ENCODE data around the gene PDGFC.

The PDGFC gene

DNA sequence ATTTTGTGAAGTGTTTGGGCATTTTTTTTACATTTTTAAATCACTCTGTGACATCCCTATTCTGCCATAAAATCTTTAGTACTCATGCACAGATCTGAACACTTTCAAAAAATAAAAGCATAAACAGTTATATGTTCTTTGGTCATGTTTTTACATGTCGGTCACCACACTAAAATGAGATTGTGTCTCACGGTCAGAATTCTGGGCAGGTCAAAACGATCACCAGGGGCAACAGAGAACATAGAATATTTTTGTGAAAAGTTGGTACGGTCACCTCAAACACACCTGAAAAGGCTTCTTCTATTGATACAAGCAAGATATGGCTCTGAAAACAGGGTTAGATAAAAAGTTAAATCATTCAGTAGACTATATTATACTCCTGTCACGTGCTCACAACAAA lies 189.1 kb downstream of the PDGFC start:
- DNase-seq (ENCODE audit: low spot score) = no peak

DNA sequence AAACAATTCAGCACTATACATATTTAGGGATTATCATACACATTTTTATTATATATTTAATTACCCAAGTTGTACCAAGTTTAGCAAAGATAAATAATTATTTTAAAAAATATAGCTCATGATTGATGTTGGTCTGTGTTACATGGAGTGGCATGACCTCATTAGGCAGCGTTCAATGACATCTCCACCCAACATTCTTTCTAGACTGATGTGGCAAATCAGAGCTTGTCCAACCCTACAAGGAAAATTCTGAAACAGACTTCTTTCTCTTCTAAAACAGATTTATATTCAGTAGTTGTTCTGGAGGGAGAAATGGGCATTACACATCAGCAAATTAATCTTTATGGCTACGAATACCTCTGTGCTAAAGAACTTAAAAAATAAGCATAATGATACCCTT lies 189.7 kb downstream of the PDGFC start:
- DNase-seq (ENCODE audit: low spot score) = no peak

DNA sequence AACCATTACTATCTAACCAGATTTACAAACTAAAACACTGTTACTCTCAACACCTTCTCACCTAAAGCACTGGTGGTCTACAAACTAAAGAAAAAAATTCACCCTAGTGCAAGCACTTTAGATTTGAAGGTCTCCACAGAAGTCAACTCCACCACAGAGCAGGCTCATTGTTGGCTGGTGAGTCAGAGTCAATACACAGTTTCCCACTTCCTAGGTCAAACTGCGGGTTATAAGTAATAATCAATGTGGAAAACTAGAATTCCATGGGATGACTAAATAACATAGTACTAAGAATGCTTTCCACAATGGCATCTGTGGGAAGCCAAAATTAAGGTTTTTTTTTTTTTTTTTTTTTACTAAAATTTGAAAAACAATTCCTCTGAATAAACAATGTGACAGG lies 191.8 kb downstream of the PDGFC start:
- no peak for DNase-seq (ENCODE audit: low spot score)

DNA sequence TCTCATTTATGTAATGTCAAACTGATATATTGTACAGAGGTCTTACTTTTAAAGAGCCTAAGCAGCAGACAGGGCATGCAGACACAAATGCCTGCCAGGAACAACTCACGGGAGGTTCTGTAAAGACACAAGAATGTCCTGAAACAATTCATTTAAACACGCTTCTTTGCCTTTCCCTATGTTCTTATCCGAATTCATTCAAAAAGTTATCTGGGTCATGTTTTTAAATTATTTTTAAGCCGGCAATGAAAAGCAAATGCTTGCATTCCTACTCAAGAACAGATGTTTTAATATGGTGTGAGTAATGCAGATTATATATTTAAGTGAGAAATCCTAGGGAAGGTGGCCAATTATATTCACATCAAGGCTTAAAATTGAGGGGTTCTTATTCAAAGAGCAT lies 192.6 kb downstream of the PDGFC start:
- no peak for DNase-seq (ENCODE audit: low spot score)

DNA sequence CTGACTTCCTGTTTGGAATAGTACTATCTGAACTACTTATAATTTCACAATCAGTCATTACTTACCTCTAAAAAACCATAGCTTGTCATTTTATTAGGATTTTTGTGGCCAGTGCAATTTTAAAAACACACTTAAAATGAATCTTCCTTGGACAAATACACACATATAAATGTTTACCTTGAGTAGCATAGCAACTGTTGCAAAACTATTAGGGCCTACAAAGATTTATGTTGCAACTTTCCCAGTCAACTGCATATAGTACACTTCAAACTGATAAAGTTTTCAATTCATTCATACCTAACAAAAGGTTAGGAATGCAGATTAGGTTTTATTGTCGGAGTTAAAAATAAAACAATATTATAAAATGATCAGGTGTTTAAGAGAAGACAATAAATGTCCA lies 193.0 kb downstream of the PDGFC start:
- DNase-seq (ENCODE audit: low spot score) = no peak

DNA sequence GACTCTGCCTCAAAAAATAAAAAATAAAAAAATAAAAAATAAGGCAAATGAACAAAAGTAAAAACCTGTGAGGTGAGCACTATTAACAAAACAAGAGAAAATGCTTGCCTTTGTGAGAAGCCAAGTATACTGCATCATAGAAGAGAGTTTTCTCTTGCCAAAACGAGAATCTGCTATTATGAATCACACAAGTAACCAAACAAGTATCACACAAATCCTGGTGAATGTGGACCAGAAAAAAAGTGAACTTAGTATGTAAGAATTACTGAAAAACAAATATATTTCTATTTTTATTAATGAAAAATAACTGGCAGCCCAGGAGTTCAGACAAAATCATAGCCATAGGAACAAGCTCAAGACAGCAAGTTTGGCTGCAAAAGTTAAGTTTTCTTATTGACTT lies 193.5 kb downstream of the PDGFC start:
- no peak for DNase-seq (ENCODE audit: low spot score)

DNA sequence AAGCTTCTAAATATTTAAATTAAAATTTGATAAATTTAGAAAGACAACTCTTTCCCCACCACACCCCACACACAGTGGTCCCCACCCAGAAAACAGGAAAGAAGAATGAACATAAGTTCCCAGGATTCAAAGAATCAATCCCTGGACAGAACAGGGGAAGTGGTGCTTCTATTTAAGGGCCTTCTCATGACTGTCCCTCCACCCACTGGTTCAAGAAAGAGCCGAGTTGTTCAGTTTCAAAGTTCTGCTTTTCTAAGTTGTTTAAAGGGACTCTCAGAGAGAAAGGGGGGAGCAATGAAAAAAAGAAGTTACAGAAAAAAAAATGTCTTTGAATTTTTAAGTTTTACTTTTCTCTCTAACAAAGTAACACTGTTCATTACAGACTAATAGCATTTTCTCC lies 195.8 kb downstream of the PDGFC start:
- DNase-seq (ENCODE audit: low spot score) = no peak

DNA sequence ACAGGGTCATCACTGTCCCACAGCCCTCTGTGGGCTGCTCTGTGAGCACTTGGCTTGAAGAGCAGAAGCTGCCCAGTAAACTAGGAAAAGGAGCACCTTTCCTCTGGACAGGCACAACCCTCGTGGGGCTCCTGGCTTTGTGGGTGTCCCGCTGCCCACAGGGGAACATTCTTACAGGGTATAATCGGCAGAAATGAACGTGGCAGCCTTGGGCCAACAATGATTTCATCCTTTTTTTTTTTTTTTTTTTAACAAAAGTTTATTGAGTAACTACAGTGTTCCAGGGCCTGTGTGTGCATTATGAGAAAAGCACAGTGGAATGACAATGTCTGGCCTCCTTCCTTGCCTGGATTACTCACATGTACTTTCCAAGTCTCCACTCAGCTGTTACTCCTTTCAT lies 197.2 kb downstream of the PDGFC start:
- no peak for DNase-seq (ENCODE audit: low spot score)

DNA sequence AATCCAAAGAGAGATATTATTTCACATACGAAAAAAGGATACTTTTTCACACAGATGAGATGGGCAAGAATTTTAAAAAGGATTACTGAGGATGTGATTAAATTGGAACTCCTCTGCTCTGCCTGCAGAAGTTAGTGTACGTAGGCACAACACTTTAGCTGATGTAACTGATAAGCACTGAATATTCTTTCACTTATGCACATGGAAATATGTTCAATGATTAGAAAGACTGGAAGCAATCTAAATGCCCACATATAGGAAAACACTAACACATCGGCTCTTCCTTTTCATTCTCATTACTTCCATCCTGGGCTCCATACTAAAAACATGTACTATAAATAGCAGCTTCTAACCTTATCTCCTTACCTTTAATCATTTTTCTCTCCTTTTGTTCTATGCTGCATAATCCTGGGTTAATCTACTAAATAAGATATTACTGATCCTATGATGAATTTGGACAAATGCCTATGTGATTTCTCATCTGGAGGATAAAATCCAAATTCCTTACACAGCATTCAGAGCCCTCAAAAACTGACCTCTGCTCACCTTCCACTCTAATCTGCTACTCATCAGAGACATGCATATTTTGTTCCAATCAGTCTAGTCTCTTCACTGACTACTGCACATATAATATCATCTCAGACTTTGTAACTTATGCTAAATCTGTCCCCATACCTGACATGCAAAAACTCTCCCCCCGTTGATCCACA lies 197.8 kb downstream of the PDGFC start:
- DNase-seq (ENCODE audit: low spot score) = no peak

DNA sequence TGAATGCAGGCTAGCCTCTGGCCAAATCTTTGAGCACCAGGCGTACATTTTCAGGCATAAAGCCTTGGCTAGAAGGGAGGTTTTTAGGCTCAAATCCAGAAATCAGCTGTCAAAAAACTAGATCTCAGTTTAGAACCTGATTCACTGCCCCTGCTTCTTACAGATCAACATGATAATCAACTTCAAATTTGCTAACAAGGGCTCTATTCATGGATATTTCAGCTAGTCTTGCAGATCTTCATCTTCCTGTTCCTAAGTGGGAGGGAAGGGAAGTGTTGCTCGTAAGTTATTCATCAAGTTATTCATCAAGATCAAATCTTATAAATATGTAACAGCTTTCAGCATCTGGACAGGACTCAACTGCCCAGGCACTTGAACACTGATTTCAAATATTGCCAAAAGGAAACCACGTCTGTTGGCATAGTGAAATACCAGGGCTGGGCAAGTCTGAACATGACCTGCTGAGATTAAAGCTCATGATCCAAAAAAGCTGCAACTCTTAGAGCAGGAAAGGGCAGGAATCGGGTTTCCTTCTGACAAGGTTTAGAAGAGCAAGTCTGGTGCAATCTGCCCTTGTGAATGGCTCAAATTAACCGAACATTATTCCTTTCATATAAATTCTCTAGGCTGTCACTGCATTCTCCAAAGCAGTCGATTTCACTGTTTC lies 200.3 kb downstream of the PDGFC start:
- peak; percentile 28 for DNase-seq (ENCODE audit: low spot score)

DNA sequence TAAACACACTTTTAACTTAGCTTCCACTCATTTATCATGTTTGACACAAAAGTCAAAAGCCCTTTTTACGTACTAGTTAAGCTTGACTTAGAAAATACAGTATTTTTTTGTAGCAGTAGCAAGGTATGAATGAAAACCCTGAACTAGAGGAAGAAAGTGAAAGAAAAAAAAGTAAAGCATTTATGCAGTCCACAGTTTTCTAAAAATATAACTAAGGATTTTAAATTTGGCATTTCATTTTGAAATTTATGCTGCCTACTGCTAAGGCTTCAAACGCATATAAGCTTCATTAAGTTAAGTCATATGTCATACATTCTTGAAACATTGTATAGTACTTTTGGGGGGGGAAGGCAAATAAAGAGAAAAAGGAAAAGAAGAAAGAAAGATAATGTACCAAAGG lies 201.5 kb downstream of the PDGFC start:
- no peak for DNase-seq (ENCODE audit: low spot score)

DNA sequence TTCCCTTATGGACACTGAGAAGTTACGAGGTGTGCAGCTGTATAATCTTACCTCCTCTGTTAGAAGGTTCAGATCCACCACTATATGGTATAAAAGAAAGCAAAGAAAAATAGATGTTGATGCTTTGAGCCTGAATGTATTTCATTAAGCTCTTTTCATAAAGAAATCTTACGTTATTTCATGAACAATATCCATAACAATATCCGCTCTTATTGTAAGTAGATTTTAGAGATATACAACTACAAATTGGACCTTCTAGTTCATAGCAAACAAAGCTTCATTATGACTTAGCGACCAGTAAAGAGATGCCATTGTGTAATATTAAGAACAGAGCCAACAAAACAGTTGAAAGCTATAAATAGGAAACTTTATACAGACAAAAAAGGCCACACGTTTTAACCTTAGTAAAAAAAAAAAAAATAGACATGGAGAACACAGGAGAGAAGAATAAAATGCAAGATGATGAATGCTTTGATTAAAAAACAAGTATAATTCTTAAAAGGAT lies 203.6 kb downstream of the PDGFC start:
- DNase-seq (ENCODE audit: low spot score) = no peak

DNA sequence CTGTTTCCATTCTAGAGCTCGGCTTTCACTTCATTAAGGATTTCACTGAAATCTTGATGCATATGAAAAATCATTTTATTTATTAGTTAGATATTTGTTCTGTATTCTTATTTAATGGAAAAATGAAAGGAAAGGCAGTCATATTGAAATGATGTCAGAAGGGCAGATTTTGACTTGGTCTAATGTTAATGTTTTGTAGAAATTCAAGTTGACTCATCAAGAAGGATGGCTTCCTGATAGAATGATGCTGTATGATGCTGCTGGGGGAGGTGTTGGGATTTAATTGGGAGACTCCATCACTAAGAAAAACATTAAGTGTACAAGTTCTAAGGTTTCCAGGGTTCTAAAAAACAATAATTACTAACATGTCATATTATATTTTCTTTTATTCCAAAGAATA lies 204.8 kb downstream of the PDGFC start:
- no peak for DNase-seq (ENCODE audit: low spot score)

DNA sequence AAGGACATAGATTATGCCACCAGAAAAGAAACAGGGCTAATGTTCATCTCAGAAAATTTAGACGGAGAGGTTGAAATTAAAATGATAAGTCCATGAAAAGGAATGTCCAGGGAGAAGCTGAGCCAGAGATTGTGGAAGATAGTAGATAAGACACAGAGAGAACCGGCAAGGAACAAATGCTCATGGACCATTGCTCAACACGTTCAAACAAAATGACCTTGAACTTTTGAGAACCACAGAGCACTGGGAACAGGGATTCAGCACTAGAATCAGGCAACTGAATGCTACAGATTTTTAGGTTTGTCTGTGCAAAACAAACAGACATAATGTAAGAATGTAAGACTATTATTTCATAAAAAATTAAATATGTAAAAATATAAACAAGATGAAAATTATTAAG lies 206.3 kb downstream of the PDGFC start:
- no peak for DNase-seq (ENCODE audit: low spot score)

DNA sequence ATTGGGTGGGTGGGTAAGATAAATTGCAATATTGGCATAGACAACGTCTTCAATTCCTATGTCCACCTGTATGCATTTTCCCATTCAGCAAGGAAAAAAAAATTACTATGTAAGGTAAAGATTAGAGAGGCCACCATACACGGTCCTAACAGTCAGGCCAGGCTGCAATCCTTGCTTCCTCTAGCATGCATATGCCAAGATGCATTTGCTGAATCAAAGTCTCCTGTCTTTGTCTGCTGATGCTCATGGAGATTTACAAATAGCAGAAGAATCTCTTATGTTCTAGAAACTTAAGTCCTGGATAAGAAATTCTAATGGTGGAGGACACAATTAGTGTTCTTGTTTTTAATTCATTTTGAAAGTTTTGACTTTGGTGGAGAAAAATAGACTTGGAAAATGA lies 206.8 kb downstream of the PDGFC start:
- DNase-seq (ENCODE audit: low spot score) = no peak

DNA sequence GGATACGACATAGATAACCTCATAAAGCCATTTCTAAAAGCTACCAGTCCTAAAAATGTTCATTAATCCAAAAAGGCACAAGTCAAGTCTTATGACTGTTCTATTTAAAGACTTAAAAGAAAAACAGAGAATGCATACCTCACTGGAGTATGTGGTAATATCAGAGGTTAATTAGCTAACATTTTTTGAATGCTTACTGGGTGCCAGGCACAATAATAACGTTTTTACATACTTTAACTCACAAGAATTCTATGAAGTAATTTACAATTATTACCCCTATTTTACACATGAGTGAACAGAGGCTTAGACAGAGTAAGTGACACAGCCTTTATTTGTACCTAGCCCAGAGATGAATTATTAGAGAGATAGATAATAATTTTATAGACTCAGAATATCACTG lies 207.5 kb downstream of the PDGFC start:
- no peak for DNase-seq (ENCODE audit: low spot score)

DNA sequence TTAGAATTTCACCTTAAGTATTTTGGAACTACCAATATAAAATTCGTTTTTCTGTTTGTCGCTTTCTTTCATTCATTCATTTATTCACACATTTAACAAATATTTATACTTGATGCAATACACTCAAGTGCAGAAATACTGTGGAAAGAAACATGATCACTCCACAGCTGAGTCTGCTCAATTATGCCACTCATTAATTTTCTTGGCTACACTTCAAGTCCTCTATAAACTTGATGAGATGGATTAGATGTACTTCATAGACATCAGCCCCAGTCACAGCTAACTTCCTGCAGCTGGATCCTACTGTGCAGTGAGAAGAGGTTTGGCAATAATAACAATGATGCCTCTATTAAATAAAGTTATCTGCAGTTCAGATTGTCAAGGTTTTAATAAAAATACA lies 208.1 kb downstream of the PDGFC start:
- peak; percentile 8 for DNase-seq (ENCODE audit: low spot score)

DNA sequence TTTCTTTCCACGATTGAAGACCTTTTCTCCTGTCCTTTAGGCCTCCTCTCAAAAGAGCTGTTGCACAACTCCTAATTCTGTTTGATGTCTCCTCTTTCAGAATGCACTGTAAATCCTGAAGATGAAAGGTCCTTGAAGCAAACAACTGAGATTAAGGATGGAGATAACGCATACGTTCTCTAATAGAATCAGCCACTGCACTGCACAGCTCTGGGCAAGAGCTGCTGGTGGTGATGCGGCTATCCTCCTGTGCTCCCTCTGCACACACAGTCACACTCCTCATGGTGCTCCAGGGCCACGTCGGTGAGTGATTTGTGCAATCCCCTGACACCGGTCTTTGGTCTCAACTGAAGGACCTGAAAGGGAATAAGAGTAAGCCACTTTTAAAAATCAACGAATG lies 208.7 kb downstream of the PDGFC start:
- no peak for DNase-seq (ENCODE audit: low spot score)

DNA sequence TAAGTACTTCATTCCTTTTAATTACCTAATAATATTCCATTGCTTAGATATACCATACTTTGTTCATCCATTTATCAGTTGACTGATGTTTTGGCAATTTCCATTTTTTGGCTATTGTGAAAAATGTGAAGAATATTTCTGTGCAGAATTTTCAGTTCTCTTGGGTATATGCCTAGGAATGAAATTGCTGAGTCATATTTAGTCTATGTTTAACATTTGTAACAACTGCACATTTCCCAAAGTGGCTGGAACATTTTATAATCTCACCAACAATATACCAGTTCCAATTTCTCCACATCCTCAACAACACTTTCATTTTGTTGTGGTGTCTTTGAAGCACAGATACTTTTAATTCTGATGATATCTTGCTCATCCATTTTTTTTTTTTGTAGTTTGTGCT lies 215.5 kb downstream of the PDGFC start:
- no peak for DNase-seq (ENCODE audit: low spot score)

DNA sequence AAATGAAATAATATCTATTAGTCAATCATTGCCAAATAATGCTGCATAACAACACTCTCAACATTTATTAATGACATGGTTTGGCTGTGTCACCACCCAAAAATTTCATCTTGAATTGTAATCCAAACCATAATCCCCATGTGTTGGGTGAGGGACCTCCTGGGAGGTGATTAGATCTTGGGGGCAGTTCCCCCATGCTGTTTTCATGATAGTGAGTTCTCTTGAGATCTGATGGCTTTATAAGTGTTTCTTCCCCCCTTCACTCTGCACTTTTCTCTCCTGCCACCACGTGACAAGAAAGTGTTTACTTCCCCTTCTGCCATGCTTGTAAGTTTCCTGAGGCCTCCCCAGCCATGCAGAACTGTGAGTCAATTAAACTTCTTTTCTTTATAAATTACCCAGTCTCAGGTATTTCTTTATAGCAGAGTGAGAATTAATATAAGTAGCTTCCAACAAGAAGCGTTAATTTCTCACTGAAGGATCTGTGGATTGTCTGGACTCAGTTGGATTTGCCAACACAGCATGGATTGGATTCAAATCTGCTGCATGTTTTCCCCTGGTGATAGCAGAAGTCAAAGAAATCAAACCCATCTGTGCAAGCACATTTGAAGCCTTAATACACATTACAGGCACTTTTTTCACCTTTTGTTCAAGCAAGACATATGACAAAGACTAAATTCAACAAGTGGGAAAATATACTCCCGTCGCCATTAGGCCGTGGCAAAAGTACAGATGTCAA lies 216.6 kb downstream of the PDGFC start:
- no peak for DNase-seq (ENCODE audit: low spot score)

DNA sequence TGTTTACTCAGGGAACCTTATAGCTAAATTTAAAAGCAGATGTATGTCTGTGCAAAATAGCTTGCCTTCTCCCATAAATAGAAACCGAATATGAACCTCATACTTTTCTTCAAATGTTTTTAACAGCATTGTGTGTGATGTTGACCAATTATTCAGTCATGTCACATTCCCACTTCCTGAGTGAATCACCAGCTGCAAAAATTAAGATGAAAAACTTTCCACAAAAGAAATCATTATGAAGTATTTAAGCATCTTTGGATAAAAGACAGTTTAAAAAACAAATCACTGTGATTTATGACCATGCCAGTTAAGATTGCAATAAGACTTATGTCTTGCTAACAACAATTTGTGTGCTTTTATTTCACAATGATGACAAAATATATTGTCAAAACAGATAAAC lies 220.1 kb downstream of the PDGFC start:
- DNase-seq (ENCODE audit: low spot score) = no peak

DNA sequence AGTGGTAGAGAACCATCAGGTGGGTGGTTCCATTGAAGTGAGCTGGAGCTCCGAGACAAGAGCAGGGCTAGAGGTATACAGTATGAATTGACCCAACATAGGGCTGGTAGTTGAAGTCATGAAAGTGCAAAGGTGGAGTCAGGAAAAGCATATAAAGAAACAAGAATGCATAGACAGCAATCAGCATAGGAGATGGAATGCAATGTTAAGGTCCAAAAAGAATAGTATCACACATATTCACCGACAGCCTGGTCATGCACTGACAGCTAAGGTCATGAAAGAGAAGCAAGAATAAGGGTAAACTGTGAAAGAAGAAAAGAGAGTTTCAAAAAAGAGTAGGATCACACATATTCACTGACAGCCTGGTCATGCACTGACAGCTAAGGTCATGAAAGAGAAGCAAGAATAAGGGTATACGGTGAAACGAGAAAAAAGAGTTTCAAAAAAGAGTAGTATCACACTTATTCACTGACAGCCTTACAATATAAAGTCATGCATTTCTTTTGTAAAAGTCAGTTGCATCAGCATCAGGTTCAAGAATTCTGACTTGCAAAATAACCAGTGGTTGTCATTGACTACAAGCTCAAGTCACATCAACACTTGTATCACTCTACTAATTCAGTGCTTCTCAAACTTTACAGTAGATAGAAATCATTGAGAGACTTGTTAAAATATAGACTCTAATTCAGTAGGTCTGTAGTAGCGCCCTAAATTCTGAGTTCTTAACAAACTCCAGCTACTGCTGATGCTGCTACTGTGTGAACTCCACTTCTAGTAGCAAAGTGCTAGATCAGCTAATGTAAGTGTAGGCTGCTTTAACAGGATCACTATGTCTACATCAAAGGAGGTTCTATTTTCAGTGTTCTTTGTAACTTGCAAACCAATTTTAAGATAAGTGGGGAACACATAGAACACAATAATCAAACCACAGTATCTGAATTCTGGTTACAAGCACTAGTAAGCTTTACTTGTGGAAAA lies 221.9 kb downstream of the PDGFC start:
- no peak for DNase-seq (ENCODE audit: low spot score)
